Hepatic stellate cell (primary cell): ENCODE data around the gene LTBR.
"Not testable (repeated sequence)": the region's sequence is repeated elsewhere in the genome, so short reads cannot be mapped to it uniquely, and the experiment has no call there.

ENCODE experiments used
- DNase-seq: peaks from one replicate; pipeline ENCODE4 v3.0.0; 2011; ENCODE audit warnings: low spot score

Gene LTBR

GRCh38 chr12:6425590-6426531 is 41.9 kb downstream of the LTBR start:
- DNase-seq = no peak

GRCh38 chr12:6426882-6427671 is 43.1 kb downstream of the LTBR start:
- no peak for DNase-seq

GRCh38 chr12:6427796-6428195 is 43.8 kb downstream of the LTBR start:
- not testable (repeated sequence) for DNase-seq

- DNase-seq = no peak
Observed at GRCh38 chr12:6428326-6428725, 44.4 kb downstream of the LTBR start.

GRCh38 chr12:6430124-6430989 is 46.4 kb downstream of the LTBR start:
- DNase-seq = peak; percentile 85

GRCh38 chr12:6432991-6433390 is 49.0 kb downstream of the LTBR start:
- DNase-seq = no peak

- DNase-seq = no peak
Observed at GRCh38 chr12:6434205-6435140, 50.5 kb downstream of the LTBR start.

- DNase-seq = no peak
Observed at GRCh38 chr12:6435961-6436715, 52.2 kb downstream of the LTBR start.

GRCh38 chr12:6437586-6437985 is 53.6 kb downstream of the LTBR start:
- DNase-seq = no peak

- DNase-seq = no peak
Observed at GRCh38 chr12:6438345-6438744, 54.4 kb downstream of the LTBR start.

- no peak for DNase-seq
Observed at GRCh38 chr12:6440391-6440790, 56.4 kb downstream of the LTBR start.
